GM12875 (cell line): ENCODE data around the gene RASD2.

ENCODE experiments used
- H3K4me3 ChIP-seq: one replicate; pipeline ENCODE4 v1.5.1; 2011; ENCODE audit warnings: low read depth, low read length, control low read depth
- CTCF ChIP-seq: IDR thresholded peaks from 2 replicates; pipeline ENCODE4 v1.5.1; 2011; ENCODE audit warnings: low read depth, mild to moderate bottlenecking, control low read depth, inconsistent platforms, low read length, moderate library complexity, borderline replicate concordance; ENCODE audit not compliant: insufficient read depth

The RASD2 gene

GRCh38 chr22:35555946-35556547, 15.4 kb downstream of the RASD2 start:
- no peak for TF ChIP-seq CTCF
- H3K4me3 ChIP-seq = no peak overlapping the region

GRCh38 chr22:35556666-35557065, 16.0 kb downstream of the RASD2 start:
- TF ChIP-seq CTCF = no peak
- no peak overlapping the region for H3K4me3 ChIP-seq

- TF ChIP-seq CTCF = no peak
- H3K4me3 ChIP-seq = no peak overlapping the region
These were observed 17.4 kb downstream of the RASD2 start for GRCh38 chr22:35558031-35558430.

GRCh38 chr22:35558719-35559118, 18.1 kb downstream of the RASD2 start:
- no peak overlapping the region for H3K4me3 ChIP-seq
- no peak for TF ChIP-seq CTCF

- H3K4me3 ChIP-seq = no peak overlapping the region
- TF ChIP-seq CTCF = no peak
These were observed 18.8 kb downstream of the RASD2 start for GRCh38 chr22:35559354-35560005.

GRCh38 chr22:35560366-35560765, 19.7 kb downstream of the RASD2 start:
- H3K4me3 ChIP-seq = no peak overlapping the region
- TF ChIP-seq CTCF = no peak

GRCh38 chr22:35560824-35561223, 20.2 kb downstream of the RASD2 start:
- H3K4me3 ChIP-seq = no peak overlapping the region
- TF ChIP-seq CTCF = no peak
